Small intestine (tissue), 7 donors: ENCODE measurements around the gene GATA5. TPM values are rescaled to one million over a fixed set of nuclear protein-coding genes. Genes with fewer than 3 reads are reported as not detected.

Experiments used
- DNase-seq, 2 donors: peaks; one replicate each; pipeline versions ENCODE4 v3.0.0 to v3.0.0-alpha.2; 2013
- FAIRE-seq: peaks from 2 replicates; lab custom pipeline; 2012; peaks lifted over from hg19 to GRCh38; lab: Jason Lieb, UNC
- H3K27ac ChIP-seq, 3 donors: one replicate each; pipeline ENCODE4 v1.5.1; 2013; ENCODE audit warnings: low read length in 2 of 3, mild to moderate bottlenecking in 2 of 3, control low read depth in 1 of 3, inconsistent platforms in 1 of 3, low read depth in 1 of 3, moderate library complexity in 1 of 3
- H3K27me3 ChIP-seq, 3 donors: one replicate each; pipeline ENCODE4 v1.6.1; 2013; ENCODE audit warnings: low read length in 3 of 3, inconsistent platforms in 1 of 3; ENCODE audit not compliant: control insufficient read depth in 3 of 3, insufficient read depth in 3 of 3
- H3K36me3 ChIP-seq, 3 donors: one replicate each; pipeline ENCODE4 v1.6.1; 2013; ENCODE audit warnings: low read length in 3 of 3, inconsistent platforms in 1 of 3, low read depth in 1 of 3, mild to moderate bottlenecking in 1 of 3, moderate library complexity in 1 of 3; ENCODE audit not compliant: control insufficient read depth in 3 of 3, insufficient read depth in 2 of 3
- H3K4me1 ChIP-seq, 3 donors: one replicate each; pipeline ENCODE4 v1.6.1; 2013; ENCODE audit warnings: low read length in 2 of 3, inconsistent platforms in 1 of 3, low read depth in 1 of 3, mild to moderate bottlenecking in 1 of 3, moderate library complexity in 1 of 3; ENCODE audit not compliant: control insufficient read depth in 3 of 3, insufficient read depth in 2 of 3
- H3K4me3 ChIP-seq, 3 donors: one replicate each; pipeline ENCODE4 v1.5.1; 2013; ENCODE audit warnings: low read length in 3 of 3, control low read depth in 1 of 3, inconsistent platforms in 1 of 3, low read depth in 1 of 3, mild to moderate bottlenecking in 1 of 3, moderate library complexity in 1 of 3
- H3K9me3 ChIP-seq, 2 donors: one replicate each; pipeline ENCODE4 v1.6.1; 2013; ENCODE audit warnings: low read depth in 1 of 2, low read length in 1 of 2; ENCODE audit not compliant: control insufficient read depth in 2 of 2, insufficient read depth in 1 of 2
- WGBS, 3 donors: extraction: QIAGEN DNeasy Blood & Tissue Kit; methylation state at CpG; one replicate each; pipeline ENCODE4 v1.1.7; 2013; 5-methylcytosine and 5-hydroxymethylcytosine counted together
- polyA plus RNA-seq, 4 donors: library from polyadenylated mRNA; stranded (reverse) in 3 of 4; unstranded in 1 of 4; fragments of 200-250 nt in 3 of 4; fragments of 120-200 nt in 1 of 4; gene quantifications; one replicate each; pipeline versions ENCODE4 v1.2.1 to v1.2.3, GENCODE V29; 2013
- donor health status: healthy with polysubstance abuse.
- donor health status: control.
- donor health status: control.
- donor health status: Bipolar disorder and iron deficiency.
- donor health status: healthy.

Gene GATA5
- polyA plus RNA-seq, 4 donors = 11.9 to 52.9 (median 34.7) TPM

GRCh38 chr20:62417981-62418708, 57.6 kb downstream of the GATA5 start:
- FAIRE-seq (no peak), DNase-seq (no peak)
- no peak overlapping the region for H3K4me3 ChIP-seq
- no peaks in the 10 kb centered on the region for H3K9me3 ChIP-seq
- no peaks in the 10 kb centered on the region for H3K27me3 ChIP-seq
- H3K4me1 ChIP-seq = peaks cover 0 to 32% (median 2%) of the 10 kb centered on the region in 3 donors
- no peak overlapping the region for H3K27ac ChIP-seq
- H3K36me3 ChIP-seq = peaks cover 0 to 66% (median 0%) of the 10 kb centered on the region in 3 donors
- 79 to 87% (median 80%) methylated on average over 25 of the region's 25 CpGs for WGBS, 3 donors

GRCh38 chr20:62416651-62417637, 58.9 kb downstream of the GATA5 start:
- Histone ChIP-seq H3K9me3 (no peaks in the 10 kb centered on the region), H3K4me3 (no peak overlapping the region), H3K36me3 (peaks cover 0 to 59% (median 0%) of the 10 kb centered on the region in 3 donors), H3K4me1 (peaks cover 0 to 35% (median 2%) of the 10 kb centered on the region in 3 donors), H3K27me3 (no peaks in the 10 kb centered on the region), H3K27ac (no peak overlapping the region)
- no peak for DNase-seq
- no peak for FAIRE-seq
- 85 to 91% (median 86%) methylated on average over 31 to 43 of the region's 43 CpGs for WGBS, 3 donors

- no peak overlapping the region for H3K27ac ChIP-seq
- no peaks in the 10 kb centered on the region for H3K27me3 ChIP-seq
- H3K4me3 ChIP-seq = no peak overlapping the region
- FAIRE-seq = no peak
- H3K4me1 ChIP-seq = peaks cover 0 to 50% (median 2%) of the 10 kb centered on the region in 3 donors
- DNase-seq = no peak
- peaks cover 0 to 59% (median 0%) of the 10 kb centered on the region in 3 donors for H3K36me3 ChIP-seq
- 79 to 89% (median 82%) methylated on average over 22 to 24 of the region's 24 CpGs for WGBS, 3 donors
- no peaks in the 10 kb centered on the region for H3K9me3 ChIP-seq
These were observed 60.3 kb downstream of the GATA5 start for GRCh38 chr20:62415354-62416111.

GRCh38 chr20:62413896-62414481, 61.8 kb downstream of the GATA5 start:
- DNase-seq (peak; percentile 39 to 52), FAIRE-seq (no peak)
- no peak overlapping the region for H3K4me3 ChIP-seq
- no peaks in the 10 kb centered on the region for H3K27me3 ChIP-seq
- H3K9me3 ChIP-seq = no peaks in the 10 kb centered on the region
- peaks cover 0 to 60% (median 0%) of the 10 kb centered on the region in 3 donors for H3K36me3 ChIP-seq
- H3K4me1 ChIP-seq = peaks cover 0 to 65% (median 2%) of the 10 kb centered on the region in 3 donors
- H3K27ac ChIP-seq = peak overlapping the region; percentile 79 to 95 (median 84)
- WGBS, 3 donors = 38 to 68% (median 52%) methylated on average over 18 to 22 of the region's 22 CpGs

Other genes with a start within 250 kb of the GATA5 start
- gene OSBPL2, start 237.5 kb downstream of the GATA5 start, polyA plus RNA-seq = 10 to 100 TPM; 19.9 to 36.9 (median 29.3) TPM
- 10 to 100 TPM; 44.5 to 93.4 (median 88.3) TPM for gene ADRM1, start 173.0 kb downstream of the GATA5 start, polyA plus RNA-seq
- gene LAMA5, start 108.7 kb downstream of the GATA5 start, polyA plus RNA-seq = 10 to 100 TPM in 2 of 4 donors, 1 to 10 TPM in 2; 1.3 to 62.8 (median 23.0) TPM
- 1,000 to 10,000 TPM; 2,127 to 8,814 (median 3,344) TPM for gene RPS21, start 88.9 kb downstream of the GATA5 start, polyA plus RNA-seq
- 1 to 10 TPM; 1.3 to 7.9 (median 3.5) TPM for gene CABLES2, start 68.7 kb downstream of the GATA5 start, polyA plus RNA-seq
- gene RBBP8NL, start 48.5 kb downstream of the GATA5 start, polyA plus RNA-seq = 10 to 100 TPM in 3 of 4 donors, 1 to 10 TPM in 1; 8.0 to 28.0 (median 13.5) TPM
- 10 to 100 TPM in 1 of 4 donors, 1 to 10 TPM in 2, under 1 TPM in 1; 0.58 to 22.4 (median 3.5) TPM for gene SLCO4A1, start 166.5 kb upstream of the GATA5 start, polyA plus RNA-seq
- gene NTSR1, start 232.8 kb upstream of the GATA5 start, polyA plus RNA-seq = 1 to 10 TPM in 1 of 4 donors, under 1 TPM in 1, not detected in 2; 0.34 to 1.2 TPM